CD4-positive, alpha-beta memory T cell (primary cell): ENCODE data around the gene CMTM3. TPM values are rescaled to one million over a fixed set of nuclear protein-coding genes. Genes with fewer than 3 reads are reported as not detected.
"Not testable (repeated sequence)": the region's sequence is repeated elsewhere in the genome, so short reads cannot be mapped to it uniquely, and the experiment has no call there.

ENCODE experiments used
- CTCF ChIA-PET: fragments of 350-600 bp; sonication (Branson Sonifier 250); formaldehyde crosslinking; loops from one replicate; lab custom pipeline; 2021; ENCODE audit warnings: inconsistent platforms; ENCODE audit not compliant: partially characterized antibody; lab: Charles Lee
- POLR2A ChIA-PET: fragments of 350-600 bp; sonication (Branson Sonifier 250); formaldehyde crosslinking; loops from one replicate; lab custom pipeline; 2021; ENCODE audit not compliant: partially characterized antibody; lab: Charles Lee
- DNase-seq, 5 donors: peaks; one replicate each; pipeline versions ENCODE4 v3.0.0 to v3.0.0-alpha.2; 2020 to 2022; ENCODE audit warnings: mixed read lengths in 1 of 5
- H3K27ac ChIP-seq: one replicate; pipeline ENCODE4 v1.7.0; 2013; ENCODE audit warnings: low read depth, low read length
- H3K27me3 ChIP-seq: 2 replicates; pipeline ENCODE4 v1.7.0; 2013; ENCODE audit warnings: mild to moderate bottlenecking, low read length, moderate library complexity; ENCODE audit not compliant: insufficient read depth
- H3K36me3 ChIP-seq: 2 replicates; pipeline ENCODE4 v1.7.0; 2013; ENCODE audit warnings: mild to moderate bottlenecking, low read length, moderate library complexity; ENCODE audit not compliant: insufficient read depth
- H3K4me1 ChIP-seq: 2 replicates; pipeline ENCODE4 v1.7.0; 2013; ENCODE audit warnings: mild to moderate bottlenecking, low read length, moderate library complexity; ENCODE audit not compliant: insufficient read depth
- H3K4me3 ChIP-seq, 2 donors: one replicate each; pipeline ENCODE4 v1.7.0; 2013; ENCODE audit warnings: low read length in 2 of 2, mild to moderate bottlenecking in 1 of 2
- H3K9me3 ChIP-seq, 2 donors: one replicate each; pipeline ENCODE4 v1.7.0; 2013; ENCODE audit warnings: low read length in 2 of 2, control low read depth in 1 of 2; ENCODE audit not compliant: control insufficient read depth in 1 of 2
- H3K27ac Mint-ChIP-seq, 7 donors: one replicate each; pipeline ENCODE4 v1.8.0; 2020 to 2021; ENCODE audit warnings: mixed read lengths in 7 of 7, mild to moderate bottlenecking in 6 of 7, inconsistent platforms in 3 of 7, moderate library complexity in 3 of 7
- H3K27me3 Mint-ChIP-seq, 2 donors: one replicate each; pipeline ENCODE4 v1.8.0; 2020 to 2021; ENCODE audit warnings: mixed read lengths in 2 of 2
- H3K36me3 Mint-ChIP-seq, 2 donors: one replicate each; pipeline ENCODE4 v1.8.0; 2020 to 2021; ENCODE audit warnings: mixed read lengths in 2 of 2, inconsistent platforms in 1 of 2, mild to moderate bottlenecking in 1 of 2
- H3K4me1 Mint-ChIP-seq, 4 donors: one replicate each; pipeline ENCODE4 v1.8.0; 2020 to 2021; ENCODE audit warnings: mixed read lengths in 4 of 4, mild to moderate bottlenecking in 1 of 4
- H3K4me3 Mint-ChIP-seq, 8 donors: one replicate each; pipeline ENCODE4 v1.8.0; 2020 to 2021; ENCODE audit warnings: mixed read lengths in 8 of 8, mild to moderate bottlenecking in 7 of 8, moderate library complexity in 6 of 8, inconsistent platforms in 3 of 8
- H3K9me3 Mint-ChIP-seq, 8 donors: one replicate each; pipeline ENCODE4 v1.8.0; 2020 to 2021; ENCODE audit warnings: mixed read lengths in 8 of 8, mild to moderate bottlenecking in 5 of 8, inconsistent platforms in 3 of 8, moderate library complexity in 1 of 8
- intact Hi-C: fragments of 100-400 bp; cut with micrococcal nuclease; formaldehyde crosslinking; loops from one replicate; pipeline ENCODE4 v1.15.1; 2023
- polyA plus RNA-seq, 2 donors: library from polyadenylated mRNA; unstranded; fragments of 300-500 nt; fragmentation: Illumina TruSeq; gene quantifications; one replicate each; pipeline ENCODE4 v1.2.3, GENCODE V29; 2021
- total RNA-seq, 2 experiments: library from RNA; stranded (reverse); gene quantifications; one replicate each; pipeline ENCODE4 v1.2.3, GENCODE V29; 2021

The CMTM3 gene
- total and polyA plus RNA-seq, 4 experiments from 2014 or later, result 74.2 to 105 (median 86.6) TPM

GRCh38 chr16:66658143-66658859 lies 53.8 kb downstream of the CMTM3 start:
- Histone ChIP-seq H3K36me3 (no peaks in the 10 kb centered on the region), H3K9me3 (no peaks in the 10 kb centered on the region), H3K27me3 (no peaks in the 10 kb centered on the region), H3K27ac (no peak overlapping the region), H3K4me1 (no peaks in the 10 kb centered on the region), H3K4me3 (no peak overlapping the region)
- no peak for DNase-seq
- POLR2A ChIA-PET, result no interaction called here
- intact Hi-C loops, result no loop called here
- Mint-ChIP-seq H3K36me3 (no peaks in the 10 kb centered on the region), H3K9me3 (no peaks in the 10 kb centered on the region), H3K4me3 (no peak overlapping the region), H3K4me1 (no peaks in the 10 kb centered on the region), H3K27ac (peak overlapping the region in 1 of 7 donors; percentile 43), H3K27me3 (peaks cover 0 to 16% of the 10 kb centered on the region in 2 donors)
- CTCF ChIA-PET, result interaction anchor here (1.8 kb wide), 1 partner anchor 8 kb away, joined by 5 read pairs; no protein-coding TSS in a partner anchor

DNA sequence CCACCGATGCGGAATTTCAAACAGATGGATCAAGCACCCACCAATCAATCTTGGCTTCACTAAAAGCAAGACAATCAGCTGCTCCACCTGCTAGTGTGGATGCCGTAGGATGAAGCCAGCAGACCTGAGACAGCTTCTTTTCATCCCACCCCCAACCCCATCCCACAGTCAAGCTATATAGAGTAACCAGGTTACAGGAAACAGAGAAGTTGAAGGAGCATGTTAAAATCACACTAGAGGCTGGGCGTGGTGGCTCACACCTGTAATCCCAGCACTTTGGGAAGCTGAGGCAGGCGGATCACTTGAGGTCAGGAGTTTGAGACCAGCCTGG lies 54.3 kb downstream of the CMTM3 start:
- Histone ChIP-seq H3K36me3 (no peaks in the 10 kb centered on the region), H3K9me3 (no peaks in the 10 kb centered on the region), H3K4me1 (no peaks in the 10 kb centered on the region), H3K4me3 (no peak overlapping the region), H3K27ac (no peak overlapping the region), H3K27me3 (no peaks in the 10 kb centered on the region)
- Mint-ChIP-seq H3K4me3 (no peak overlapping the region), H3K27me3 (peaks cover 0 to 16% of the 10 kb centered on the region in 2 donors), H3K4me1 (no peaks in the 10 kb centered on the region), H3K27ac (no peak overlapping the region), H3K9me3 (no peaks in the 10 kb centered on the region), H3K36me3 (no peaks in the 10 kb centered on the region)
- DNase-seq, result no peak
- intact Hi-C loops, result no loop called here
- POLR2A ChIA-PET, result no interaction called here
- CTCF ChIA-PET, result interaction anchor here (1.8 kb wide), 1 partner anchor 8 kb away, joined by 5 read pairs; no protein-coding TSS in a partner anchor

- H3K27ac ChIP-seq, result no peak overlapping the region
- DNase-seq, result no peak
- H3K4me3 ChIP-seq, result no peak overlapping the region
- H3K36me3 ChIP-seq, result no peaks in the 10 kb centered on the region
- peaks cover 0 to 12% of the 10 kb centered on the region in 2 donors for H3K27me3 Mint-ChIP-seq
- ChIA-PET POLR2A (no interaction called here), CTCF (interaction anchor here (4.2 kb wide), 1 partner anchor 10 kb away, joined by 34 read pairs; no protein-coding TSS in a partner anchor)
- H3K9me3 Mint-ChIP-seq, result no peaks in the 10 kb centered on the region
- no peak overlapping the region for H3K4me3 Mint-ChIP-seq
- H3K4me1 ChIP-seq, result no peaks in the 10 kb centered on the region
- no peaks in the 10 kb centered on the region for H3K4me1 Mint-ChIP-seq
- intact Hi-C loops, result no loop called here
- H3K27ac Mint-ChIP-seq, result peak overlapping the region in 1 of 7 donors; percentile 4
- no peaks in the 10 kb centered on the region for H3K27me3 ChIP-seq
- no peaks in the 10 kb centered on the region for H3K9me3 ChIP-seq
- no peaks in the 10 kb centered on the region for H3K36me3 Mint-ChIP-seq
Measured at GRCh38 chr16:66660422-66661209, 56.1 kb downstream of the CMTM3 start.

DNA sequence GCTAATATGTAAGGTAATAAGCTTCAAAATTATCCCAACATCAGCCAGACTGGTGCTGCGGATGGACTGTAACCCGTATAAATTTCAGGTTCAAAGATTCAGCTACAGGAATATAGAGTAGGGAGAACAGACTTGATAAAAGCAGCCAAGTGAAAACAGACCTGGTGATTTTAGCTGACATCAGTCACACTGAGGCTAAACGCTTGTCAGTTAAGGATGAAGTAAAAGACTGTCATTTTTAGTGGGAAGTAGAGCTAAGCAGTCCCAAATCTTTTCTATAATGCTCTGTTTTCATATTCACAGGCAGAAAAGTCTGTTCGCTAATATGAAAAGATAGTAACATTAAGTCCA lies 56.7 kb downstream of the CMTM3 start:
- Histone ChIP-seq H3K9me3 (no peaks in the 10 kb centered on the region), H3K4me1 (no peaks in the 10 kb centered on the region), H3K27ac (no peak overlapping the region), H3K27me3 (no peaks in the 10 kb centered on the region), H3K4me3 (no peak overlapping the region), H3K36me3 (no peaks in the 10 kb centered on the region)
- ChIA-PET CTCF (interaction anchor here (4.2 kb wide), 1 partner anchor 10 kb away, joined by 34 read pairs; no protein-coding TSS in a partner anchor), POLR2A (no interaction called here)
- H3K36me3 Mint-ChIP-seq, result no peaks in the 10 kb centered on the region
- DNase-seq, result no peak
- H3K4me3 Mint-ChIP-seq, result no peak overlapping the region
- H3K27me3 Mint-ChIP-seq, result peaks cover 0 to 12% of the 10 kb centered on the region in 2 donors
- H3K4me1 Mint-ChIP-seq, result no peaks in the 10 kb centered on the region
- no peak overlapping the region for H3K27ac Mint-ChIP-seq
- no peaks in the 10 kb centered on the region for H3K9me3 Mint-ChIP-seq
- intact Hi-C loops, result no loop called here

DNA sequence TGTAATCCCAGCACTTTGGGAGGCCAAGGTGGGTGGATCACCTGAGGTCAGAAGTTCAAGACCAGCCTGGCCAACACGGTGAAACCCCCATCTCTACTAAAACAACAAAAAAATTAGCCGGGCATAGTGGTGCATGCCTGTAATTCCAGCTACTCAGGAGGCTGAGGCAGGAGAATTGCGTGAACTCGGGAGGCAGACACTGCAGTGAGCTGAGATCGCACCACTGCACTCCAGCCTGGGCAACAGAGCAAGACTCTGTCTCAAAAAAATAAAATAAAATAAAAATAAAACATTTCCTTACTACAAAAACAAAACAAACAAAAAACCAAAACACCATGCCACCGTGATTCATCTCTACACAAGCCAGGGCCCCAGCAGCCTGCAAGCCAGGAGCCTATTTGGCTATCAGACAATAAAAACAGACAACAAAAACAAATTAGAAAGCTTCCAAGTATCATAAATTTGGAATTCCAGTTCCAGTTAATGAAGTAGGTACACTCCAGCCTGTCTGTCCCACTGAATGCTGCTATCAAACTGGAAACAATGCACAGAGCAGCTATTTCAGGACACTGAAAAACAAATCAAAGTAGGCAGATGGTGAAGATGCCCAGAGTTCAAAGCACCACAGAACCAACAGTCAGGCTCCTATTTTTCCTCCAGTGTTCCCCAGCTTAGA lies 57.3 kb downstream of the CMTM3 start:
- H3K4me1 Mint-ChIP-seq, H3K9me3 Mint-ChIP-seq, H3K4me3 Mint-ChIP-seq, POLR2A ChIA-PET, H3K27me3 Mint-ChIP-seq, H3K27ac ChIP-seq, H3K36me3 Mint-ChIP-seq, H3K36me3 ChIP-seq, H3K4me3 ChIP-seq, intact Hi-C loops, DNase-seq, H3K9me3 ChIP-seq, H3K4me1 ChIP-seq, H3K27me3 ChIP-seq: not testable (repeated sequence)
- CTCF ChIA-PET, result interaction anchor here (1.1 to 4.2 kb wide), 4 partner anchors 9 to 257 kb away, joined by 3 to 34 read pairs (median 4); no protein-coding TSS in a partner anchor
- peak overlapping the region in 1 of 7 donors; percentile 56 for H3K27ac Mint-ChIP-seq

GRCh38 chr16:66662445-66663194 lies 58.1 kb downstream of the CMTM3 start:
- H3K9me3 Mint-ChIP-seq, result no peaks in the 10 kb centered on the region
- H3K27me3 ChIP-seq, result no peaks in the 10 kb centered on the region
- H3K27ac ChIP-seq, result no peak overlapping the region
- CTCF ChIA-PET, result interaction anchor here (0.8 to 4.2 kb wide), 8 partner anchors 10 to 258 kb away, joined by 3 to 34 read pairs (median 3); partner anchors contain the start of gene CMTM2
- H3K4me1 ChIP-seq, result no peaks in the 10 kb centered on the region
- H3K4me3 ChIP-seq, result no peak overlapping the region
- peaks cover 0 to 9% of the 10 kb centered on the region in 2 donors for H3K27me3 Mint-ChIP-seq
- peak overlapping the region in 1 of 7 donors; percentile 15 for H3K27ac Mint-ChIP-seq
- intact Hi-C loops, result no loop called here
- H3K36me3 Mint-ChIP-seq, result no peaks in the 10 kb centered on the region
- POLR2A ChIA-PET, result no interaction called here
- no peaks in the 10 kb centered on the region for H3K36me3 ChIP-seq
- H3K4me1 Mint-ChIP-seq, result no peaks in the 10 kb centered on the region
- no peak for DNase-seq
- H3K9me3 ChIP-seq, result no peaks in the 10 kb centered on the region
- no peak overlapping the region for H3K4me3 Mint-ChIP-seq
